GM19240 (cell line): ENCODE data around the gene ZNF385D.

Experiments
- DNase-seq: peaks from one replicate; pipeline ENCODE4 v3.0.0; 2011; ENCODE audit warnings: low spot score; ENCODE audit not compliant: insufficient read length

ZNF385D gene

DNA sequence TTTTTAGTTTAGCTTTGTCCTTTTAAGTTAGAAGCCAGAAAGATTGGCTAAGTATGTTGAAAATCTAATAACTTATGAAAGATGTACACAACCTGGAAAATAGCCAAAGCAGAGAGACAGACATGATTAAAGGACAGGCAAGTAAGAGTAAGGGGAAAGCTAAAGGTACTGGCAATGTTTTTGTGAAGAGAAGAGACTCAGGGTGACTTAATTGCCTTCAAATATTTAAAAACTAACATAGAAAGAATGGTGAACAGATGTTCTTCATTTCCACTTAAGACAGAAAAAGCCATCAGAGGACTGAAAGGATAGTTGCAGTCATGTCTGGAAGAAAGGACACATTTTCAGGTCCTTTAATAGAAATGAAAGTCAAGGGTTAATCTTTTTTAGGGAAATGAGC, 68.8 kb downstream of the ZNF385D start:
- no peak for DNase-seq

DNA sequence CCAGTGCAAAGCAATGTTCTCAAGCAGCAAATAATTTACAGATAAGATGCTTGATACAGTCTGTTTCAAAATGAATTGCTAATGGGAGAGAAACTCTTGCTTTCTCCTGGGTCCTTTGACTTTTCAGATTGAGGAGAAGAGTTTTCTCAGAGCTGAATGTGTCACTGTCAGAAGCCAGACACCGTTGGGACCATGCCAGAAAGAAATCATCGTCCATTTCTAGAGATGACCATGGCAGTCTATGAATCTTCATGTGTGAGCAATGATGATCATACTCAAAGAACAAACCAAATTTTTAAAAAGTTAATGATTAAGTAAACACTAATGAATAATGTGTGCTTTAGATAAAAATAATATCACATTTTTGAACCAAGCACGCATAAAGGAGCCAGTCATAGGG, 77.6 kb downstream of the ZNF385D start:
- no peak for DNase-seq

DNA sequence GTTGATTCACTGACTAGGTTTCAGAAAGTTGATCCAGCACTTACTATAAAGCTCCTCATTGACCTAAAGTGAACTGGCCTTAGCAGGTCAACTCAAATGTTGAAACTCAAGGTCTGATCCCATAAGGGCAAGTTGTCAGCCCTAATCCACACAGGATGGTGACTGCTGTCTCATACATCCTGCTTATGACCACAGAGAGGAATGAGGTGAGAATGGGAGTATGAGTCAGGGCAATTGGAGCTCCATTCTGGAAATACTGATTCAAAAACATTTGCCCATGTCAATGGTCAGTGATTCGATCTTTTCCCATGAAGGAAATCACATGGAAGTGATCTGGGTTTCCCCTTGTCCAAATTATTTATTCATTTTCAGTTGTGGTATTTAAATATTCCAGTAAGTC, 78.7 kb downstream of the ZNF385D start:
- DNase-seq = no peak

- no peak for DNase-seq
Observed at GRCh38 chr3:21670386-21670785, 80.6 kb downstream of the ZNF385D start.

GRCh38 chr3:21668012-21668411, 83.0 kb downstream of the ZNF385D start:
- DNase-seq = no peak

DNA sequence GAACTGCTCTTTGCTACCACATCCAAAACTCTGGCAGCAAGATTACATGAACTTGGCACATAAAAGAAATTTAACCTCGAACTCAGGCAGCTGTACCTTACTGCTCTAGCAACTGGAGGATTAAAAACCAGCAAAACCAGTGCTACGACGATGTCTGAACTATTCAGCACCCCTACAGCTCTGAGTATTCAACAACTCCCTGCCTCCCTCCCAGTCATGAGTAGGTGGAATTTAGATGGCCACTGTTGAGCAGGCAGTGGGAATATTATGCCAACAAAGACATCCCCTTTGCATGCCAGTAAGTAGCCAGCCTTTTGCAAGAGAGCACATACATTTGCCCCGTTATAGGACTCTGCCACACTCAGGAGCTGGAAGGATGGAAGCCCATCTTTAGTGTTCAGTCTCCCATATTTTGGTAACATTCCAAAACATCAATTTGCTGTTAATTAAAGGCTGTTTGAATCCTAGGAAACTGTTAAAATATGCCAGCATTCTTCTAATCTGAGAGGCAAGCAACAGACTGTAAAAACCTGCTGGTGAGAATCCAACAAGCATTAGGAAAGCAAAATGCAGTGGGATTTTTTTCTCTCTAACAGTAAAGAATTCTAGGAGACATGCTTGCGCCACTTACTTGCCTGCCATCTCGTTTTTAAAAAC, 85.4 kb downstream of the ZNF385D start:
- DNase-seq = no peak

DNA sequence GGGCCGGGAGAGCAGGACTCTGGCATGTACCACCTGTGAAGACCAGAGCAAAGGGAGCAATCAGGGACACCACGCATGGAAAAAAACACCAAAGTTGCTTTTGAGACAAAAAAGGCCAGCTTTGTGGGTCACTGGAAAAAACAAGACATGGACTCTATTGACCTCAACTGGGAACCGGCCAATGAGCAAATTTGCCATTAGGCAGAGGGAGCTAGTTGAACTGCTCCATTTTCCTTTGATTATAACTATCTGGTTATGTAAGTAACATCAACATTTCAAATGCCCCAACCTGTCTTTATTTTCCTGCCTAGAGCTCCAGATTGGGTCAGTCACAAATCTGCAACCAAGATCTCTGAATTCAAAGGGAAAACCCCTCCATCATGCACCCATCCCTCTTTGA, 86.0 kb downstream of the ZNF385D start:
- no peak for DNase-seq

DNA sequence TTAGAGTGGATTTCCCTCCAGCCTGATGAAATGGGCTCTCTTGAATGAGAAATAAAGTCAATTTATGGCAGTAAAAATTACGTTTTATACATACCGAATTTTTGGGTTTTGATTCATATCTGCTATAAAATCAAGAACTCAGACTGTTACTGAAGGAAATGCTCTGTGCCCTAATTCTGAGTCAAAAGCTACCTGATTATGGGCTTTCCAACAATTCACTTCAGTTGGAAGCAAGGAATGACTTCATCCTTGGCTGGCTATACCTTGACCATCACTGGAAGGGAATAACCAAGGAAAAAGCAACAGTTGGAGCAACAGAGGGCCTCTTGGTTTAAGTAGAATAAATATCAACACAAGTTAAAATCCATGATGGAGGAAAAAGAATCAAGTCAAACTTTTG, 88.6 kb downstream of the ZNF385D start:
- no peak for DNase-seq

GRCh38 chr3:21654662-21655061, 96.3 kb downstream of the ZNF385D start:
- no peak for DNase-seq

GRCh38 chr3:21654241-21654640, 96.8 kb downstream of the ZNF385D start:
- no peak for DNase-seq

GRCh38 chr3:21649519-21649918, 101.5 kb downstream of the ZNF385D start:
- DNase-seq = no peak

- no peak for DNase-seq
Observed at GRCh38 chr3:21647961-21648360, 103.0 kb downstream of the ZNF385D start.

DNA sequence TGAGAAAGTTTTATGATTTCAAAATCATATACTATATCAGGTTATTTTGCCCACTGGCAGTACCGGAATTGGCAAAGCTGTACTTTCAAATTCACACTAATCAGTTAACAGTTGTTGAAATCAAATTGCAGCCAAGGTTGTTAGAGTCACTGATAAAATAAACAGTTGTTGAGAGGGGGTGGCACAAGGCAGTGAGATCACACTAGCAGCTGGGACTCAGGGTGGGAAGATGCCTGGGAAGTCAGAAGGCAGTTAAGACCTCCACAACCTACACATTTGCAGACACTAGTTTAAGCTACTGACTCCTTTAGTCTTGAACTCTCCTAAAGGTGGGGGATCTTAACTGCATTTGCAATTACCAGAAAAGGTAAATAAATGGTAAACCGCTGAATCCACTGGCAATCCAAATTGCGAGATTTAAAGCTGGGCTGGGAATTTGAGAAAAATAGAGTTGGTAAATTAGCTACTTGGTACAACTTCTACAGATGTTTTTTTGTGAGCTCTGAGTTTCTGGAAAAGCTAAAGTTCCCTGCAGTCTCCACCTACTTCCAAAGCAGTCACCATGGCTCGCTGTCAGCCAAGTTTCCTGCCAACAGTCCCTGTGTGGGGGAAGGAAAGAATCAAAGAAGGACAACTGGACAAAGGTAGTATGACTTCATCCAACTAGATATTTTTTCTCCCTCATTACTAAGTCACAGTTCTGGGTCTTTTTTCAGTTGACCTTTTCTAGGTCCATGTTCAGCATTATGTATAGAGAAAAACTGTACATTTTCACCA, 105.7 kb downstream of the ZNF385D start:
- no peak for DNase-seq

DNA sequence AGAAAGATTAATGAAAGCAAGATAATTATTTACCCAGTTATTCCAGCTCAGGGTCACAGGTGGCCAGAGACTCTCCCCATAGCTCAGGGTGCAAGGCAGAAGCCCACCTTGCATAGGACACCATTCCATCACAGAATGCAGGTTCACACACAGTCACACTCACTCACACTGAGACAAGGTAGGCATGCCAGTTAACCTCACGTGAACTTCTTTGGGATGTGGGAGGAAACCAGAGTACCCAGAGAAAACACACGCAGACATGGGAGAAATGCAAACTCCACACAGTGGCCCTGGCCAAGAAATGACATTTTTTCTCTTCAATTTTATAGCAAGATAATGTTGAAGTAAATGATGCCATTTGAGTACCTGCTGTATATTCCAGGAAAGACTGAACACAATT, 106.7 kb downstream of the ZNF385D start:
- no peak for DNase-seq

- DNase-seq = no peak
Observed at GRCh38 chr3:21643752-21644151, 107.3 kb downstream of the ZNF385D start.

GRCh38 chr3:21642433-21642832, 108.6 kb downstream of the ZNF385D start:
- no peak for DNase-seq

- no peak for DNase-seq
Observed at GRCh38 chr3:21641959-21642358, 109.1 kb downstream of the ZNF385D start.

DNA sequence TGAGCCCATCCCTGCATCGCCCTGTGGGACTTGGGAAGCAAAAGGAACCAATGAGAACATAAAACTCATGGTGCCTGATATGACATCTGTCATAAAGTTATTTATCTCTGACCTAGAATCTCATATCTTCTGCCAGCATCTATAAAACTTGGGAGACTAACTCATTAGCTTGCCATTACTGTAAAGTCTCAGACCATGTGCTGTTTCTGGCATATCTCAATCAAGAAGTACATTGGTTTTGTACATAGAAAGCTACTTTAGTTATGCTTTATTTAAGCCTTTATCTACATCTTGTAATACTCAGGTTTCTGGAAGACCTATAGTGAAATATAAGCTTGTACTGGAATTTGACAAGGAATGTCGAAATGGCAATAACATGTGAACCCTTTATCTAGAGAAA, 112.5 kb downstream of the ZNF385D start:
- no peak for DNase-seq

GRCh38 chr3:21634112-21634511, 116.9 kb downstream of the ZNF385D start:
- no peak for DNase-seq

DNA sequence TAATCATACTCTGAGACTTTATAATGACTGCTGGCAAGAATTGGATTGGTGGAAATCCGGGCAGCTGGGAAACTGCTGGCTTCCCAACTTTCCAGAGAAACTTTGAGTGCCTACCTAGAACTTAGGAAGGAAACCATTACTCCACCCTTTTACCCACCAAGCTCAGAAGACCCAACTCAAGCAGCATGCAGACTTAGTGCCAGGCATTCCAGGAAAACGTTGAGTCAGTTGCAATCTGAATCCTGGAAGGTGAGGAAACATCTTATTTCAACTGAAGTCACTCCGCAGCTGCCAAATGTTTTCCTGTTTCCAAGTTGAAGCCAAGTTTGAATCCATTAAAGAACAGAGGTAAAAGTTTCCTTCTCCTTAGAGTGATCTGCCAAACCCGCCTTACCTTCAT, 126.5 kb downstream of the ZNF385D start:
- no peak for DNase-seq

GRCh38 chr3:21621181-21621651, 129.8 kb downstream of the ZNF385D start:
- DNase-seq = no peak

DNA sequence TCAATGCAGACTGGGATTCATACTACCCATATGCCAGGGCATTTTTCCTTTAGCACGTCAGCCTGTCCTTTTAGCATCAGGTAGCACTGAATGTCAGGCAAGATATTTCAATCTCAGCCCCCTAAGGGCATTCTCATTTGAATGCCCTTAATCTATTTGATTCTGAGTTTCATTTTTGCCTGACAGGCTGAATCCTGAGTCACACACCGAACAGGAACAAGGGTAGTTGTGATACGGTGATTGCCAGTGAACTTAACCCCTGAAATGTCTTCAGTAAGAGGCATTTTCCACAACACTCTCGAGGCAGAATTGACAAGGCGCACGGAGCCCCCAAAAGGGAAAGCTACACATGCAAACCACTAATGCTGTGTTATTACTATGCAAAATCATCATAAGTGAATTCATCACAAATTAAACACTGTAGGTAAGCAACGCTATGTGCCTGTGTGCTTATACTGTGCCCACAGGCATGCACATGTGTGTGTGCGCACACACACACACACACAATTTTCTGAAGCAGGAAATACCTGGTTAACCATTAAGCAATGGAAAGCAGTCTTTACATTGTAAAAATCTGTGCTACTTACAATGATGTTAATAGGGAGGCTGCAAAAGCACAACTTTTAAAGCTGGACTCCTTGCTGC, 130.4 kb downstream of the ZNF385D start:
- no peak for DNase-seq

- DNase-seq = no peak
Observed at GRCh38 chr3:21618695-21619094, 132.3 kb downstream of the ZNF385D start.
